NCI-H187 treated with DMSO at 0.1 percent for 48 hours (cell line): ENCODE results near the gene KCNQ1.

ENCODE experiments used
- DNase-seq: peaks from one replicate; lab custom pipeline; 2025; lab: John Stamatoyannopoulos, UW

The KCNQ1 gene

DNA sequence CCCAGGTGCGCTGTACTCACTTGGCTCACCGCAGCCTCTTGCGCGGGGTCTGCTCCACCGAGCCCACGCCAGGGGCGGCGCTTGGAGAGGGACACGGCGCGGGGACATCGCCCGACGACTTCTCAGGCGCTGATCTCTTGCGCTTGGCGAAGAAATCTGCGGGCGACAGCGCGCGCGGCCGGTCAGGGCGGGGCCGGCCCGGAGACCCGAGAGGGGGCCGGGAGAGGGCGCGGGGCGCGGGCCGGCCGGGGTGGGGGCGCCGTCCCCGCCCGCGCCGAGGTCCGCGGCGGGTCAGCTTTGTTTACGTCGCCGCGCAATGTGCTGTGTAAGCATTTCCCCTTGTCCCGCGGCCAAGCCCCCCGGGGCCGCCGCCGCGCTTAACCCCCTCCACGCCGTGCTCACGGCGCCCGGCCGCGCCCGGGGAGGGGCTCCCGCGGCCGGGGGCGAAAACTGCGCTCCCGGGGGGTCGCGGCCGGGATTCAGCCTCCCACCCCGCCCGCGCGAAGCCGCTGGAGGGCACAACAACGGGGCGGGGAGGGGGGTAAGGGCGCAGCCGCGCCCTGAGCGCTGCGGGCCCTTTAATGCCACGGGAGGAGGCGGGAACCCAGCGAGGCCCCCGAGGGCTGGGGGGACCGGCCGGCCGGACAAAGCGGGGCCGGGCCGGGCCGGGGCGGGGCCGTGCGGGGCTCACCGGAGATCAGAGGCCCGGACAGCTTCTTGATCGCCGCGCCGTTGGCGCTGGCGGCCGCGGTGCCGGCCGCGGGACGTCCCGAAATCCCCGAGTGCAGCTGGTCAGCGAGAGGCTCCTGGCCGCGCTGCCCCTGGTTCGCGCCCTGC, 439.4 kb downstream of the KCNQ1 start:
- DNase-seq, result no peak

DNA sequence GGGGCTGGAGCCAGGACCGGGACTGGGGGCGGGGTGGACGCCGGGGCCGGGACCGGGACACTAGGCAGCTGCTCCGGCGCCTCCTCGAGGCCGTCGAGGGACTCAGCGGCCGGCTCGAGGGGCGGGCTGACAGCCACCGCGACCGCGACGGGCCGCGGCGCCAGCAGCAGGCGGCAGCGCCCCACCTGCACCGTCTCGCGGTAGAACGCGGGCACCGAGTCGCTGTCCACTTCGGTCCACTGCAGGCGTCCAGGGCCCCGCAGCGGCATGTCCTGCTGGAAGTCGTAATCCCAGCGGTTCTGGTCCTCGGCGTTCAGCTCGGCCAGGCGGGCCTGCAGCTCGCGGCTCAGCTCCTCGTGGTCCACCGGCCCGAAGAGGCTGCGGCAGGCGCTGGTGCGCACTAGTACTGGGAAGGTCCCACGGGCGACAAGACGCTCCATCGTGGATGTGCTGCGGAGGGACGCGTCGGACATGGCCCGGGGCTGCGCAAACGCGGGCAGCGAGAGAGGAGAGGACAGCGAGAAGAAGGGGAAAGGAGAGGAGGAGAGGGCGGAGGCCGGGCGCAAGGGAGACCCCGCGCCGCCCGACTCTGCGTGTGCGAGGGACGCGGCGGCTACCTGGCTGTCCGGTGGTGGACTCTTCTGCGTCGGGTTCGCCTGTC, 440.3 kb downstream of the KCNQ1 start:
- DNase-seq, result no peak

DNA sequence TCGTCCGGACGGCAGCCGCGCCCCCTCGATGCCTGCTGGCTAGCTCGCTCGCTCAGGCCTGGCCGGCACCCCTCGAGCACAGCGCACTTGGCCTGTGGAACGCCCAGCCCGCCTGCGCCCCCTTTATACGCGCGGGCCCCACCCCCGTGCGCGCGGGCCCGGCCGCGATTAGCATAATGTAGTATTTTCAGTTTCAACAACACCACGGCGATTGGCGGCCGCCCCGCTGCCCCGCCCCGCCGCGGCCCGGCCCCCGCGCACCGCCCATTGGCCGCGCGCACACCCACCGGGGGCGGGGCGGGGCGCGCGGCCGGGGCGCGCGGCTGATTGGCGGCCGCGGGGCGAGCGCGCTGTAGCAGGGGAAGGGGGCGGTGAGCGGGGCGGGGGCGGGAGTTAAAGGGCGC, 440.9 kb downstream of the KCNQ1 start, which contains the start of gene CDKN1C:
Gene CDKN1C, minus strand, starts transcription at position 98 of the 404 bp plus-strand sequence. CDS start 319 bp downstream, outside the sequence.
- DNase-seq, result no peak

DNA sequence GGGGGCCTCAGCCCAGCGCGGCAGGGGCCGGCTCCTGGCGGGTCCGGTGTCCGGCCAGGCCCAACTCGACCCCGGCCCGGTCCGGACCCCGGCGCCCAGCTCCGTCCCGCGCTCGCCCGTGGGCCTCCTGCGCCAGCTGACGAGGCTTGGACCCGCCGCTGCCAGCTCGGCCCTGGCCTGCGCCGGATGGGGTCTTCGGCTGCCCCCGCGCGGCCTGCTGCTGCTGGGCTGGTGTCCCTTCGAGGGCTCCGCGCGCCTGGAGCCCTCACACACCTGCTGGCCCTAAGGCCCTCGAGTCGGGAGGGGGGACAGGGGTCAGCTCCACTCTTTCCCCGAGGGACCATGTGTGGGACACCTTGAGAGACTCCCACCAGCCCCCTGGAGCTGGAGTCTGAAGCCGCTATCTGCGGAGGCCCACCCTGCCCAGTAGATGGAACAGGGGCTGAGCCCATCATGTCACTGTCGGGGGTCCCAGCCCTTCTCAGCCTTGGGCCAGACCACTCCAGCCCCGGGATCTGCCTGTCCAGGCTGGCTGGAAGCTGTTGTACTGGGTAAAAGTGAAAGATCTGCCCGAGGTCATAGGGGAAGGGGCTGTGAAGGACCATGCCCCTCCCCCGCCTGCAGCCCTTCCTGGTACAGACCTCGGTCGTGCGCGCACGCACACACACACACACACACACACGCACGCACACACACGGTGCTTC, 441.5 kb downstream of the KCNQ1 start:
- no peak for DNase-seq

DNA sequence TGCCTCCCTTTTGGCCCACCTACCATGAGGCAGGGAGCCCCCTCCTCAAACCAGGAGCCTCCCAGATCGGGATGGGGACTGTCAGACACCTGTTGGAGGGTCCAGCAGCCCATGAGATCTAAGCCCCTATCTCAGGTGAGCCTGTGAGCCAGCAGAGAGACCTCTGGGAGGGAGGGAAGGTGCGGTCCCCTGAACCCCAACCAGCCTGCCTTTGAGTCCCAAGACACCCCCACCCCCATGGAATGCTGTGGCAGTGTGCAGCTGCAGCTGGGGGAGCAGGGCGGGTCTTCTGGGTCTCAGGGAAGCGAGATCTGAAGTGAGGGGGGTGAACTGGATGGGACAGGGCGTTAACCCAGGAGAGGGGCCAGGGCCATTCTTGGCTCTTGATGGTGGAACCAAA, 442.1 kb downstream of the KCNQ1 start:
- DNase-seq, result no peak

DNA sequence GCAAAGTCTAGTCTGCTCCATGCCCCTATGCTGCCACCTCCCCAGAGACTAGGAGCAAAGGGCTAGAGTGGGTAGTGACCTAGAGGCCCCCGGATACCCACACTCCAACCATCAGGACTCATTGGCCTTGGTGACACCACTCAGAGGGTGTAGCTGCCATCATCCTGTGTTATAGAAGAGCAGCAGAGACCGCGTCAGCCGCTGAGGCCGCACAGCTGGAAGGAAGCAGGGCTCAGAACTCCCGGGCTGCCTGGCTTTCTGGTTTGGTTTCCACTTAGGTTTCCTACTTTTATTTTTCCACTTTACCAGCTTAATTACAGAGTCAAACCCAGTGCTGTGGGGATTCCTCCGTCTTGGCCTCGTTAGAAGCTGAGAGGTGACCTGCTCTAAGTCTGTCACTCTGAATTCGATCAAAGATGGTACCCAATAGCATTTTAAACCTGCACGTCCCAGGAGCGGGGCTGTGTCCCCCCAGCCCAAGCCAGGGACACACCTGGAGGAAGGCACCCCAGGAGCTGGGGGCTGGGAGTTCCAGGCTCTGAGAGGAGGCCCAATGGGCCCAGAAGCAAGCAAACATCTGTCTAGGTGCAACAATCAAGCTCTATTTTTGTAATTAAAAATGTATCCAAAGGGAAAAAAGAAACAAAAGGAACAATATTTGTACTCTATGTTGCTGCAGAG, 442.8 kb downstream of the KCNQ1 start:
- DNase-seq, result no peak

DNA sequence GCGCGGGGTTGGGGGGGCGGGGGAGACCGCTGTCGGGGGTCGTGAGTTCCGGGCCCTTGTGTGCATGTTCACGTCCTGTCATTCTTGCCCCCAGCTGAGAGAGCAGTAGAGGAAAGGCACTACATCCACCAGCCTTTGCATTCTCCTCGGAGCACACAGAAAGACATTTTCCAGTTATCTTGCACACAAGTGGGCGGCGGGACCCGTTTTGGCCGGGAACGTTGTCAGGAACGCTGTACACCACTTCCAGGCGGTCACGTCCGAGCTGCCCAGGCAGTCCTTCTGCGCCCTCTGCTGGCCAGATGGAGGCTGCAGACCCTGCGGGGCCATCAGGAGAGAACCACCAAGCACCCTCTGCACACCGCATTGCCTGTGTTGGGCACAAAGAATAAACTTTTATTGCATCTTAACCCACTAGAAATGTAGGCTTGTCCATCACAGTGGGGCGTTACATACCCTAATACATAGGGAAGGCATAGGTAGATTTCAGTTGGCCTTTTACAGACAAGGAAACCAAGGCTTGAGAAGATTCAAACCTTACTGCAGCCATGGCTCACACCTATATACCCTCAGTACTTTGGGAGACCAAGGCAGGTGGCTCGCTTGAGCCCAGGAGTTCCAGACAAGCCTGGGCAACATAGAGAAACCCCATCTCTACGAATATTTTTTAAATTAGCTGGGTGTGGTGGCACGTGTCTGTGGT, 443.6 kb downstream of the KCNQ1 start:
- peak; percentile 11 for DNase-seq

DNA sequence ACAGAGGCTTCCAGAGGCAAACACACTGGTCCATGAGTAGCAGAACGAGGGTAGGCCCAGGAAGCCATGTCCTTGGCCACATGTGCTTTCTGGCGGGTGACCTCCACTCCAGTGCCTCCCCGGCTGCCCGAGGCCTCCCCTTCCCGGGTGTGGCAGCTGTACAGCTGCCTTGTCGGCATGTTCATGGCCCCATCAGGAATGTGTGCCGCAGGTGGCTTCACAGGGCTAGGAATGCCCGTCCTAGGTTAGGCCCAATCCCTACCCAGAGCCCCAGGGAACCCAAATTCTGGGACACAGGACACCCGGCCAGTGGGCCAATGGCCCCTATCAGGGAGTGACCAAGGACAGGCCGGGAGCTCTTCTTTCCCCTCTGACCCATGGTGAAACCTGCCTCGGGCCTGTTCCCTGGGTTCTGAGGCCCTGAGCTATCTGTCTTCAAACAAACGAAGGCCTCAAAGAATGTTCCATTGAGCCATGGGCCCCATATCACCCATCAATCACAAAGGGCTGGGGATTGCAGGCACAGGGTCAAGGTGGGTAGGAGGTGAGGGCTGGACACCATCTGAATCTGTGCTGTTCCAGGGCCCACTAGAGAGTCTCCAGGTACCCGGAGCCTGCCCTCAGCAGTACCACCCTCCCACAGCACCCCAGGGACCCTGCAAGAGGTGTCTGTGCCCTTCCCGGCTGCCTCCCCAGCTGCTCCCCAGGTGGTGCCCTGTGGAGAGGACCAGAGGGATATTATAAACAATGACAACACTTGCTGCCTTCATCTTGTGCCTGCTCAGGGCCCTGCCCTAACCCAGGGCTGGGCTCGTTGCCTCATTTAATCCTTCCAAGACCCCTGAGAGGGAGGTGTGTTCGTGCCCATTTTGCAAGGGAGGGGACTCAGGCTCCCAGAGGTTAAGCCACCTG, 444.8 kb downstream of the KCNQ1 start:
- no peak for DNase-seq

DNA sequence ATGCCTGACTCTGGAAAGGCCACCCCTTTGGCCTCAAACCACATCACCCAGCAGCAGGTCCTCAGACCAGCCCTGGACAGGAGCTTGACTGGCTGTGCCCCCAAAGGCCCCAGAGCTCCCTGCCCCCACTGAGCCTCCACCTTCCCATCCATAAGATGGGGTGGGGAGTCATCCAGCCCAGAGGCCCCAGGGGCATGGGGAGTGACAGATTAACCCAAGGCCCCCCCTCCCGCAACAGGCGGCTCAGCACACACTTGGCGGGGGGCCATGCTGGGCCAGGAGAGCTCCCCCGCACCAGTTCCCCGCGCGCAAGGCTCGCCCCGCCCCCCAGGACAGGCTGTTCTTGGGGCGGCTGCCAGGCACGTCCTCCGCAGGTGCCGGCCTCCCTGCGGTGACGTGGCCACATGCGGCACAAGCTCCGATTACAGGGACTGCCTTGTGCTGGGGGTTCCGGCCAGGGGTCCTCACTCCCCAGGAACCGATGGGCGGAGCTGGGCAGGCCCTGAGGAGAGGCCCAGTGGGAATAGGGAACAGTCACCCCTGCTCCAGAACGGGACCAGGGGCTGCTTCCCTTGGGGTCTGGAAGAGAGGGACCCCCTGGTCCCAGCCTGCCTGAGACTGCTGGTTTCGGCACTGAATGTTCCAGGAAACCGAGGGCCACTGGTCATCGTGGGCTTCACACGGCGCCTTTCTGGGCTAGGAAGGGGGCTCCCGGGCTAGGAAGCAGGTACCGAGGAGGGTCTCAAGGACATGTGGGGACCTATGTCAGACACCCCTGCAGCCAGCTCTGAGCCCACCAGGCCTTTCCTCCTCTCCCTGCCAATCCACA, 445.9 kb downstream of the KCNQ1 start:
- DNase-seq, result no peak

DNA sequence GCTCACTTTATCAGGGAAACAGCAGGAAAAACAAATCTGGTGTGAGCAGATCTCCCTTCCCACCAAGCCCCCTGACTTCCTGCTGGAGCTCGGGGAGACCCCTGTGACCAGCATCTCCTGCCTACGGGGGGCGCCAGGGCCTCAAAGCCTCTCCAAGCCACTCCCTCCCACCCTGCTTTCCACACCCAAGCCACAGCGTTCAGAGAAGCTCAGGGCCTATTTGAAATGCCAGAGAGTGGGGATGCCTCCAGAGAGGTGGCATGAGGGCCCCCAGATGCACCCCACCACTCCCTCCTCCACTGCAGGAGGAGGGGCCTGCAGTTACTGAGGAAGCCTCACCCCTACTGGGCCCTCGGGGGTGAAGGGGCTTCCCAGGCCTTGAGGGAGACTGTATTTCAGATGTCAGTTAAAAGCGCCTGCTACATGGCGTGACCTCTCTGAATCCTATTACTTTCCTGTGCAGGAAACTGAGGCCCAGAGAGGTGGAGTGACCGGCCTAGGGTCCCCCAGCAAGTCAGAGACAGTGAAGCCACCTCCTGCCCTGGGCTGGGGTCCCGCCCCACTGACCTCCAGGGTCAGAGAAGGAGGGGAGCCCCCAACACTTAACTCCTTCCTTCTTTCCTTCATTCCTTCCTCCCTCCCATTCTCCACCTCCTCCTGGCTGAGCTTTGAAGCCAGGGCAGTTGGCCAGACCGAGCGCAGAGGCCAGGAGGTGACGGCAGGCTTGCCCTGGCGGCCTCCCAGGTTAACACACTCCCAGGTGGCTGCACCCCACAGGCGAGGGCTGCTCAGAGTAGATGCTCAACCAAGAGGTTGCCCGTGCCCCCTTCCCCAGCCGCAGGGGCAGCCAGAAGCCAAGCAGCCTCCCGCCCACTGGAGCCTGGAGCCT, 446.8 kb downstream of the KCNQ1 start:
- no peak for DNase-seq

DNA sequence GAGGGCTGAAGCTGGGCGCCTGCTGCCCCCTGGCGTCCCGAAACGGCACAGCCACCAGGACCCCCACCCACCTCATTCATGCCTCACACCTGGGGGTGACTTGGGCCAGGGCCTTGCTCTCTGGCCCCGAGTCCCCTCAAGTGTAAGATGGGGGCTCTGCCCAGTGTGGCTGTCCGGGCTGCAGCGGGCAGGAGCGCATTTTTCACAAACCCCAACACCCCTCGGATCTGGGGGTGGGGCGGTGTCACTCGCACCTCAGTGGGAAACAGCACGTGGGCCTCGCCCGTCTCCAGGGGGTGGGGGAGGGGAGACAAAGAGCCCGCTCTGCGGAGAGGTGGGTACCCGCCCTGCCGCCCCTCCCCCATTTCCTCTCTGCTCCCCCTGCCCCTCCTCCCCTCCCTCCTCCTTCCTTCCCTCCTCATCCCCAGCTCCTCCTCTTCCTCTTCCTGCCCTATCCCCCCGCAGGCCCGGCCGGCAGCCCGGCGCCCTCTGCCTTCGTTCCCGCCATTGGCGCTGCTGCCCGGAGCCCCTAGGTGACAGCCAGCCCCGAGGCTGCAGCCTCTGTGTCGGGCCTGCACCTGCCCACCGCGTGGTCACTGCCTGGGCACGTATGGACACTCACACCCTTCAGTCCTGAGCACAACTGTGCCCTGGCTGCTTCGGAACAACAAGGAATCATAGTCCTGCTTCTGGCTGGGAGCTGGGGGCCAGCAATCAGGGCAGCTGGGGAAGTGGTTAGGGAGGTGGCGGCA, 447.6 kb downstream of the KCNQ1 start:
- no peak for DNase-seq

DNA sequence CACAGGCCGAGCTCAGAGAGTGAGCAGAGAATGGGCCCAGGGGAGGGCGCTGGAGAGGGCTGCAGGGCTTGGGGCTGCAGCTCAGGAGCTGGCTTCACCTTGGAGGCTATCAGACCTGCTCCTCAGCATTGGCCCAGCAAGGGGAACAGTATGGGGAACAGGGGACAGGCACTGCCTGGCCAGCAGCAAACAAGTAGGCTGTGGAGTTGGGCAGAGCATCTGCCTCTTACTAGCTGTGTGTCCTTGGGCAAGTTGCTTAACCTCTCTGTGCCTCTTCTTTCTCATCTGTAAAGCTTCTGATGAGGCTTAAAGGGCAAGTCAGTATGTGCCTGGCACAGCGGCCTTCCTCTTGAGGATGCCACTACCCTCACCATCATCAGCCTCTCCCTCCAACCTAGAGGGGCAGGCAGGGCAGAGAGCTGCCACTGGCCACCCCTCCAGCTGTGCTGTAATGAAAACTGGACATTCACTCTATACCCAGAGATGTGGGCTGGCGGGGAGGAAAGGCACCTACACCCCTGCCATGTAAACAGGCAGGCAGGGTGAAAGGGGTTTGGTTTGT, 448.2 kb downstream of the KCNQ1 start:
- DNase-seq, result no peak

DNA sequence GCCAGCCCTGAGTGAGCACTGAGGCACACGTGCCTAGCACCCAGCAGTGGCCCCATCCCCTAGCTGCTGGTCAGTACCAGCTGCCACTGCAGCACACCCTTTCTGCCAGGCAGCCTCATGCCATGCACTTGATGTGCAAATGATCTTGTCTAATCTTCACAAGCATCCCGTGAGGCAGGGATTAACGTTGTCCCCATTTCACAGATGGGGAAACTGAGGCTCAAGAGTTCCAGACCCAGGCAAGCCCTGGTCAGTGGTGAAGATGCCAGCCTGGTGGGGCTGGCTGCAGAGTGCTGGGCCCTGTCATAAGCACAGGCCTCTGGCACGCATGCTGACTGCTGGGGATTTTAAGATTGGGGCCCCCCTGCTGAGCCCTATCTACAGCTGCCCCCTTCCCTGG, 449.1 kb downstream of the KCNQ1 start:
- no peak for DNase-seq

DNA sequence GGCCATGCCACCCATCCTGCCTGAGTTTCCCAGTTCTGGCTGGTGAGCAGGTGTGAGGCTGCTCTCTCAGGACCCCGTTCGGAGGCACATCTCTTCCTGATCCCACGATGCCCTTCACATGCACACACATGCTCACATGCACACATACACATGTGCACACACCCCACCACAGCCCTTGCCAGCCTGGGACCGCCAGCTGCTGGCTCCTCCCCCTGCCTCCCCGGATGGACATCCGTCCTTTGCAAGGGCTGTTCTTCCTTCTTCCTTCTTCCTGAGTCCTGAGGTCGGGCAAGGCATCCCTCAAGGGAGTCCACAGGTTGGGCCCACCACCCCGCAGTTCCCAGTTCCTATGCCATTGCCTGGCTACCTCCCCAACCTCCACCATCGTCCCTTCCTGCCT, 451.2 kb downstream of the KCNQ1 start:
- no peak for DNase-seq

DNA sequence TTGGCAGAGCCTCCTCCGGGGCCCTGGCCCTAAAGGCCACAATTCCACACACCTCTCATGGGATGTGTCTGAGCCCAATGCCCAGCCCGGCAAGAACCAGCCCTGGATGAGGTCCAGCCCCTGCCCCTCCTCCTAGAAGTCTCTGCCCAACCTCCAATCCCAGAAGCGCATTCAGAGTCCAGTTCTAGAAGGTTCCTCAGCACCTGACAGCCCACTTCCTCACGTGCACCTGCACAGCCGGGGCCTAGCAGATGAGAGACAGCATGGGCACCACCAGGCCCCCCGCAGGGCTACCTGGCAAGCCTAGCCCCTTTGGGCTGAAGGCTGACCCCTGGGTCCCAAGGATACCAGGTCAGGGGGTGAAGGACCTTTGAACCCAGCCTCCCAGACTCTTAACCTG, 452.2 kb downstream of the KCNQ1 start:
- no peak for DNase-seq

DNA sequence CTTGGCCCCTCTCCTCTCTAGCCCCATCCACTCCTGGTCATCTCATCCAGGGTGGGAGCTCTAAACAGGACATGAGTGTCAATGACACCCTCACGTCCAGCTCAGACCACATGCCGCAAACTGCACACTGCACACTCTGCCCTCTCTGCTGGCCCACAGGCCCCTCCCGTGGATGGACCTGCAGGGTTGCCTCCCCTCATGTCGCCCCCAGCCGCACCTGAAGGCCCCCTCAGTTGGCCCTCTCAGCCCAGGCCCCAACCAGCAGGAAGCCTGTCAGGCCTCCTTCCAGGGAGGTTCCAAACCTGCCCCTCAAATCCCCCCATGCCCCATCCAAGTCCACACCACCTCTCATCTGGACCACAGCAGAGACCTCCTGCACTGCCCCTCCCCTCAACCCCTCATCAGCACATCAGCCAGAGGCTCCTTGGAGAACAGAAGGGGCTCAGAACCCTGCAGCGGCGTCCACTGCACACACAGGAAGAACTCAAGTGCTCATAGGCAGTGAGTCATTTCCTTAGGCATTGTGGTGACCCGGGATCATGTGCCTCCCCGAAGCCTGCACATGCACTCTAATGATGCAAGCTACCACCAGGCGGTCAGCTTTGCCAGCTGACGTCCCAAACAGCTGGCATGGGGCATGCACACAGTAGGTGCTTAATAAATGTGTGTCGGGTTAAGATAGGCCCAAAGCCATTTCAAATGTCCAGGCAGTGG, 453.7 kb downstream of the KCNQ1 start:
- DNase-seq, result no peak
